Measurements from ENCODE around the gene SMYD3.

Gene SMYD3

DNA sequence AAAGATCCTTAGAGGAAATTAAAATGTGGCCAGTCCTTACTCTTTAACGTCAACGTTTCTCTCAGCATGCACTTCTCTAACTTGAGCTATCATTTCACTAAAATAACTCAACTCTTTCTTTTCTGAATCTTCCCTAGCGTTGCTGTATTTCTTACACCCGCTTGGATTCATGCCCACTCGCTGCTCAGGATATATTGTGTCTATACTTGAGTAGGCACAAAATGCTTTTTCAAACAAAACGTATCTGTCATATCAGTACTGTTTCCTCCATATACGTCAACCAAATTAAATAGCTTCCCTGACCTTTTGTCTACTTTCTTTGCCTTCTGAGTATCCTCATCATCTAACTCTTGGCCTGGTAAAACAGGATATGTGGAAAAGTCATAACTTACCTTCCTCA lies 549.7 kb downstream of the SMYD3 start:
- no peaks in the 10 kb centered on the region for H3K36me3 ChIP-seq (ENCODE audit: control insufficient read depth in 2 of 2, insufficient read depth in 1 of 2, low read length in 2 of 2)
- no peak overlapping the region for H3K27ac ChIP-seq (ENCODE audit: extremely low read depth, low read depth, low read length)
- H3K4me1 ChIP-seq (ENCODE audit: control insufficient read depth, insufficient read depth, low read length): no peaks in the 10 kb centered on the region
- ChIA-PET CTCF (no interaction called here), POLR2A (no interaction called here)
- no peak overlapping the region for H3K4me3 ChIP-seq (ENCODE audit: low read depth, low read length)
- TF ChIP-seq ZNF530 (tag by site-specific recombination; IDR thresholded peaks at IDR 0.05; ENCODE audit: low read depth) (no peak), ZNF549 (tag by site-specific recombination; IDR thresholded peaks at IDR 0.05) (no peak), ZIC2 (tag by site-specific recombination; IDR thresholded peaks at IDR 0.05) (no peak), ZXDB (tag by site-specific recombination; IDR thresholded peaks at IDR 0.05) (no peak), ZNF10 (tag by site-specific recombination; IDR thresholded peaks at IDR 0.05) (no peak), ZNF335 (tag by site-specific recombination; conservative IDR thresholded peaks at IDR 0.05) (no peak), ZNF624 (tag by site-specific recombination; IDR thresholded peaks at IDR 0.05) (no peak), GFI1B (tag by site-specific recombination; IDR thresholded peaks at IDR 0.05) (no peak), ZNF311 (tag by site-specific recombination; IDR thresholded peaks at IDR 0.05; ENCODE audit: borderline replicate concordance) (no peak), ZNF501 (tag by site-specific recombination; IDR thresholded peaks at IDR 0.05) (no peak), ZBTB20 (tag by site-specific recombination; IDR thresholded peaks at IDR 0.05) (no peak), ZNF114 (tag by site-specific recombination; IDR thresholded peaks at IDR 0.05) (no peak), ZNF768 (tag by site-specific recombination; IDR thresholded peaks at IDR 0.05) (no peak)
- TF ChIP-seq, protein P1, sequence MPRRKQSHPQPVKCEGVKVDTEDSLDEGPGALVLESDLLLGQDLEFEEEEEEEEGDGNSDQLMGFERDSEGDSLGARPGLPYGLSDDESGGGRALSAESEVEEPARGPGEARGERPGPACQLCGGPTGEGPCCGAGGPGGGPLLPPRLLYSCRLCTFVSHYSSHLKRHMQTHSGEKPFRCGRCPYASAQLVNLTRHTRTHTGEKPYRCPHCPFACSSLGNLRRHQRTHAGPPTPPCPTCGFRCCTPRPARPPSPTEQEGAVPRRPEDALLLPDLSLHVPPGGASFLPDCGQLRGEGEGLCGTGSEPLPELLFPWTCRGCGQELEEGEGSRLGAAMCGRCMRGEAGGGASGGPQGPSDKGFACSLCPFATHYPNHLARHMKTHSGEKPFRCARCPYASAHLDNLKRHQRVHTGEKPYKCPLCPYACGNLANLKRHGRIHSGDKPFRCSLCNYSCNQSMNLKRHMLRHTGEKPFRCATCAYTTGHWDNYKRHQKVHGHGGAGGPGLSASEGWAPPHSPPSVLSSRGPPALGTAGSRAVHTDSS (tag by site-specific recombination; IDR thresholded peaks at IDR 0.05): no peak
- TF ChIP-seq, protein P2, sequence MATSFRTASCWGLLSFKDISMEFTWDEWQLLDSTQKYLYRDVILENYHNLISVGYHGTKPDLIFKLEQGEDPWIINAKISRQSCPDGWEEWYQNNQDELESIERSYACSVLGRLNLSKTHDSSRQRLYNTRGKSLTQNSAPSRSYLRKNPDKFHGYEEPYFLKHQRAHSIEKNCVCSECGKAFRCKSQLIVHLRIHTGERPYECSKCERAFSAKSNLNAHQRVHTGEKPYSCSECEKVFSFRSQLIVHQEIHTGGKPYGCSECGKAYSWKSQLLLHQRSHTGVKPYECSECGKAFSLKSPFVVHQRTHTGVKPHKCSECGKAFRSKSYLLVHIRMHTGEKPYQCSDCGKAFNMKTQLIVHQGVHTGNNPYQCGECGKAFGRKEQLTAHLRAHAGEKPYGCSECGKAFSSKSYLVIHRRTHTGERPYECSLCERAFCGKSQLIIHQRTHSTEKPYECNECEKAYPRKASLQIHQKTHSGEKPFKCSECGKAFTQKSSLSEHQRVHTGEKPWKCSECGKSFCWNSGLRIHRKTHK (tag by site-specific recombination; IDR thresholded peaks at IDR 0.05): no peak
- TF ChIP-seq, protein P3, sequence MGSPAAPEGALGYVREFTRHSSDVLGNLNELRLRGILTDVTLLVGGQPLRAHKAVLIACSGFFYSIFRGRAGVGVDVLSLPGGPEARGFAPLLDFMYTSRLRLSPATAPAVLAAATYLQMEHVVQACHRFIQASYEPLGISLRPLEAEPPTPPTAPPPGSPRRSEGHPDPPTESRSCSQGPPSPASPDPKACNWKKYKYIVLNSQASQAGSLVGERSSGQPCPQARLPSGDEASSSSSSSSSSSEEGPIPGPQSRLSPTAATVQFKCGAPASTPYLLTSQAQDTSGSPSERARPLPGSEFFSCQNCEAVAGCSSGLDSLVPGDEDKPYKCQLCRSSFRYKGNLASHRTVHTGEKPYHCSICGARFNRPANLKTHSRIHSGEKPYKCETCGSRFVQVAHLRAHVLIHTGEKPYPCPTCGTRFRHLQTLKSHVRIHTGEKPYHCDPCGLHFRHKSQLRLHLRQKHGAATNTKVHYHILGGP (tag by site-specific recombination; IDR thresholded peaks at IDR 0.05): no peak
- no peaks in the 10 kb centered on the region for H3K9me3 ChIP-seq (ENCODE audit: control insufficient read depth, insufficient read depth, low read depth, low read length)

DNA sequence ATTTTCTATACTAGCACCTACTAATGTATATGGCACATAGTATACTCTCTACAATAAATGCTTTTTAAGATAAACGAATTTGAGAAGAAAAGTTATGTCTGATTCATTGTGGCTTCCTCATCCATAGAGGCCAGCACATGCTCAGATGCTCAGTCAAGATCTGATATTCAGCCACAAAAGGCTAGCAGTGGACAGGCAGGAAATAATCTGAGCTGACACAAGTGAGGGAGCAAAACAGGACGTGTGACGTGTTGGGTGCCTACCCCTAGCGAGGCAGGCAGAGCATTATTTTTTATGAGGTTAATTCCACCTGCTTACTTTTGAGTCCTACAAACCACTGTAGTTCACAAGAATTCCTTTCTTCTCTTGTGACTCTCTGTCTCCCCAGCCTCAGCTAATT lies 550.9 kb downstream of the SMYD3 start:
- H3K4me1 ChIP-seq (ENCODE audit: control insufficient read depth, insufficient read depth, low read length): no peaks in the 10 kb centered on the region
- TF ChIP-seq ZNF571 (tag by site-specific recombination; IDR thresholded peaks at IDR 0.05) (no peak), ZNF23 (tag by site-specific recombination; IDR thresholded peaks at IDR 0.05; ENCODE audit: borderline replicate concordance) (no peak), ZNF175 (tag by site-specific recombination; IDR thresholded peaks at IDR 0.05) (no peak), ZIC2 (tag by site-specific recombination; IDR thresholded peaks at IDR 0.05) (no peak), ZNF248 (tag by site-specific recombination; IDR thresholded peaks at IDR 0.05) (no peak), ZNF792 (tag by site-specific recombination; IDR thresholded peaks at IDR 0.05) (no peak), ZNF768 (tag by site-specific recombination; IDR thresholded peaks at IDR 0.05) (no peak), ZNF416 (tag by site-specific recombination; IDR thresholded peaks at IDR 0.05) (no peak), ZNF530 (tag by site-specific recombination; IDR thresholded peaks at IDR 0.05; ENCODE audit: low read depth) (no peak), ZNF155 (tag by site-specific recombination; IDR thresholded peaks at IDR 0.05) (no peak), ZBTB48 (tag by site-specific recombination; IDR thresholded peaks at IDR 0.05) (no peak), ZNF214 (tag by site-specific recombination; IDR thresholded peaks at IDR 0.05; ENCODE audit: borderline replicate concordance) (no peak), ZNF366 (tag by site-specific recombination; conservative IDR thresholded peaks at IDR 0.05) (no peak), ZBTB17 (tag by site-specific recombination; IDR thresholded peaks at IDR 0.05) (no peak), ZNF391 (tag by site-specific recombination; IDR thresholded peaks at IDR 0.05; ENCODE audit: borderline replicate concordance, low read depth) (no peak), ZNF654 (tag by site-specific recombination; IDR thresholded peaks at IDR 0.05; ENCODE audit: low read depth) (no peak)
- TF ChIP-seq, protein P4, sequence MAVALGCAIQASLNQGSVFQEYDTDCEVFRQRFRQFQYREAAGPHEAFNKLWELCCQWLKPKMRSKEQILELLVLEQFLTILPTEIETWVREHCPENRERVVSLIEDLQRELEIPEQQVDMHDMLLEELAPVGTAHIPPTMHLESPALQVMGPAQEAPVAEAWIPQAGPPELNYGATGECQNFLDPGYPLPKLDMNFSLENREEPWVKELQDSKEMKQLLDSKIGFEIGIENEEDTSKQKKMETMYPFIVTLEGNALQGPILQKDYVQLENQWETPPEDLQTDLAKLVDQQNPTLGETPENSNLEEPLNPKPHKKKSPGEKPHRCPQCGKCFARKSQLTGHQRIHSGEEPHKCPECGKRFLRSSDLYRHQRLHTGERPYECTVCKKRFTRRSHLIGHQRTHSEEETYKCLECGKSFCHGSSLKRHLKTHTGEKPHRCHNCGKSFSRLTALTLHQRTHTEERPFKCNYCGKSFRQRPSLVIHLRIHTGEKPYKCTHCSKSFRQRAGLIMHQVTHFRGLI (tag by site-specific recombination; IDR thresholded peaks at IDR 0.05): no peak
- TF ChIP-seq, protein P5, sequence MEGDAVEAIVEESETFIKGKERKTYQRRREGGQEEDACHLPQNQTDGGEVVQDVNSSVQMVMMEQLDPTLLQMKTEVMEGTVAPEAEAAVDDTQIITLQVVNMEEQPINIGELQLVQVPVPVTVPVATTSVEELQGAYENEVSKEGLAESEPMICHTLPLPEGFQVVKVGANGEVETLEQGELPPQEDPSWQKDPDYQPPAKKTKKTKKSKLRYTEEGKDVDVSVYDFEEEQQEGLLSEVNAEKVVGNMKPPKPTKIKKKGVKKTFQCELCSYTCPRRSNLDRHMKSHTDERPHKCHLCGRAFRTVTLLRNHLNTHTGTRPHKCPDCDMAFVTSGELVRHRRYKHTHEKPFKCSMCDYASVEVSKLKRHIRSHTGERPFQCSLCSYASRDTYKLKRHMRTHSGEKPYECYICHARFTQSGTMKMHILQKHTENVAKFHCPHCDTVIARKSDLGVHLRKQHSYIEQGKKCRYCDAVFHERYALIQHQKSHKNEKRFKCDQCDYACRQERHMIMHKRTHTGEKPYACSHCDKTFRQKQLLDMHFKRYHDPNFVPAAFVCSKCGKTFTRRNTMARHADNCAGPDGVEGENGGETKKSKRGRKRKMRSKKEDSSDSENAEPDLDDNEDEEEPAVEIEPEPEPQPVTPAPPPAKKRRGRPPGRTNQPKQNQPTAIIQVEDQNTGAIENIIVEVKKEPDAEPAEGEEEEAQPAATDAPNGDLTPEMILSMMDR (tag by site-specific recombination; IDR thresholded peaks at IDR 0.05): no peak
- H3K9me3 ChIP-seq (ENCODE audit: control insufficient read depth, insufficient read depth, low read depth, low read length): no peaks in the 10 kb centered on the region
- H3K27ac ChIP-seq (ENCODE audit: extremely low read depth, low read depth, low read length): no peak overlapping the region
- H3K36me3 ChIP-seq (ENCODE audit: control insufficient read depth in 2 of 2, insufficient read depth in 1 of 2, low read length in 2 of 2): no peaks in the 10 kb centered on the region
- H3K4me3 ChIP-seq (ENCODE audit: low read depth, low read length): no peak overlapping the region
- ChIA-PET CTCF (no interaction called here), POLR2A (no interaction called here)
